ENCODE results near the gene MCM8. TPM values are rescaled to one million over a fixed set of nuclear protein-coding genes. Genes with fewer than 3 reads are reported as not detected.

MCM8 gene
- total and polyA plus RNA-seq, 4 donors: 2.0 to 7.2 (median 3.3) TPM

DNA sequence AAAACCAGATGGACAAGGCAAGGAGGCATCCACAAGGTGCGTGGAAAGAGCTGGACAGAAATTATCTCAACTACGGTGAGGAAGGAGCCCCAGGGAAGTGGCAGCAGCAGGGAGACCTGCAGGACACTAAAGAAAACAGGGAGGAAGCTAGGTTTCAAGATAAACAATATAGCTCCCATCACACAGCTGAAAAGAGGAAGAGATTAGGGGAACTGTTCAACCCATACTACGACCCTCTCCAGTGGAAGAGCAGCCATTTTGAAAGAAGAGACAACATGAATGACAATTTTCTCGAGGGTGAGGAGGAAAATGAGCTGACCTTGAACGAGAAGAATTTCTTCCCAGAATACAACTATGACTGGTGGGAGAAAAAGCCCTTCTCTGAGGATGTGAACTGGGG lies 27.0 kb upstream of the MCM8 start:
- H3K9me3 ChIP-seq (ENCODE audit: control insufficient read depth in 4 of 4, insufficient read depth in 3 of 4, low read length in 3 of 4): no peaks in the 10 kb centered on the region
- no peak overlapping the region for H3K4me3 ChIP-seq
- H3K9ac ChIP-seq (ENCODE audit: insufficient read depth in 1 of 2, low read length in 2 of 2): no peak overlapping the region
- no peak overlapping the region for H3K27ac ChIP-seq (ENCODE audit: low read depth in 1 of 2, low read length in 1 of 2)
- H3K27me3 ChIP-seq (ENCODE audit: control insufficient read depth in 3 of 3, insufficient read depth in 3 of 3, low read length in 2 of 3): no peaks in the 10 kb centered on the region
- 55 to 64% methylated on average over 5 of the region's 5 CpGs for WGBS, 2 donors
- H3K4me1 ChIP-seq (ENCODE audit: control insufficient read depth in 5 of 5, insufficient read depth in 5 of 5, low read length in 5 of 5): no peaks in the 10 kb centered on the region
- no peaks in the 10 kb centered on the region for H3K36me3 ChIP-seq (ENCODE audit: control insufficient read depth in 4 of 4, insufficient read depth in 4 of 4, low read length in 4 of 4)
- no peak for ATAC-seq (ENCODE audit: insufficient read depth, low FRiP score)
- no peak for DNase-seq
- TF ChIP-seq, protein P1, sequence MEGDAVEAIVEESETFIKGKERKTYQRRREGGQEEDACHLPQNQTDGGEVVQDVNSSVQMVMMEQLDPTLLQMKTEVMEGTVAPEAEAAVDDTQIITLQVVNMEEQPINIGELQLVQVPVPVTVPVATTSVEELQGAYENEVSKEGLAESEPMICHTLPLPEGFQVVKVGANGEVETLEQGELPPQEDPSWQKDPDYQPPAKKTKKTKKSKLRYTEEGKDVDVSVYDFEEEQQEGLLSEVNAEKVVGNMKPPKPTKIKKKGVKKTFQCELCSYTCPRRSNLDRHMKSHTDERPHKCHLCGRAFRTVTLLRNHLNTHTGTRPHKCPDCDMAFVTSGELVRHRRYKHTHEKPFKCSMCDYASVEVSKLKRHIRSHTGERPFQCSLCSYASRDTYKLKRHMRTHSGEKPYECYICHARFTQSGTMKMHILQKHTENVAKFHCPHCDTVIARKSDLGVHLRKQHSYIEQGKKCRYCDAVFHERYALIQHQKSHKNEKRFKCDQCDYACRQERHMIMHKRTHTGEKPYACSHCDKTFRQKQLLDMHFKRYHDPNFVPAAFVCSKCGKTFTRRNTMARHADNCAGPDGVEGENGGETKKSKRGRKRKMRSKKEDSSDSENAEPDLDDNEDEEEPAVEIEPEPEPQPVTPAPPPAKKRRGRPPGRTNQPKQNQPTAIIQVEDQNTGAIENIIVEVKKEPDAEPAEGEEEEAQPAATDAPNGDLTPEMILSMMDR (IDR thresholded peaks at IDR 0.05; ENCODE audit: control extremely low read depth, extremely low read depth): no peak

DNA sequence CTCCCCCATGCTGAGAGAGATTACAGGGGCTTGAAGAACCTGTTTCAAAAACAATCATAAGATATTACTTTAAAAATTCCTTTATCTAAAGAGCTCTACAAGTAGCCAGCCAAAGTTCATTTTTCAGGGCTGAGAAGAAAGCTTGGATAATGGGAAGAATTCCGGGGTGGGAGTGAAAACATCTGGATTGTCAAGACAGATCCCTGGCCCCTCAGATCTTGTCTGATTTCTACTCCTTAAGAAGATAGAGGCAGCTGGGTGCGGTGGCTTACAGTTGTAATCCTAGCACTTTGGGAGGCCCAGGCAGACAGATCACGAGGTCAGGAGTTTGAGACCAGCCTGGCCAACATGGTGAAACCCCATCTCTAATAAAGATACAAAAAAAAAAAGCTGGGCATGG lies 24.9 kb upstream of the MCM8 start:
- ATAC-seq (ENCODE audit: insufficient read depth, low FRiP score) (no peak), DNase-seq (peak in 1 of 3 donors; percentile 28)
- H3K27ac ChIP-seq (ENCODE audit: low read depth in 1 of 2, low read length in 1 of 2): no peak overlapping the region
- H3K9ac ChIP-seq (ENCODE audit: insufficient read depth in 1 of 2, low read length in 2 of 2): no peak overlapping the region
- H3K4me3 ChIP-seq: no peak overlapping the region
- TF ChIP-seq, protein P1 (IDR thresholded peaks at IDR 0.05; ENCODE audit: control extremely low read depth, extremely low read depth): no peak
- H3K4me1 ChIP-seq (ENCODE audit: control insufficient read depth in 5 of 5, insufficient read depth in 5 of 5, low read length in 5 of 5): no peaks in the 10 kb centered on the region
- 58 to 66% methylated on average over 3 of the region's 3 CpGs for WGBS, 2 donors
- H3K36me3 ChIP-seq (ENCODE audit: control insufficient read depth in 4 of 4, insufficient read depth in 4 of 4, low read length in 4 of 4): no peaks in the 10 kb centered on the region
- H3K9me3 ChIP-seq (ENCODE audit: control insufficient read depth in 4 of 4, insufficient read depth in 3 of 4, low read length in 3 of 4): no peaks in the 10 kb centered on the region
- no peaks in the 10 kb centered on the region for H3K27me3 ChIP-seq (ENCODE audit: control insufficient read depth in 3 of 3, insufficient read depth in 3 of 3, low read length in 2 of 3)

DNA sequence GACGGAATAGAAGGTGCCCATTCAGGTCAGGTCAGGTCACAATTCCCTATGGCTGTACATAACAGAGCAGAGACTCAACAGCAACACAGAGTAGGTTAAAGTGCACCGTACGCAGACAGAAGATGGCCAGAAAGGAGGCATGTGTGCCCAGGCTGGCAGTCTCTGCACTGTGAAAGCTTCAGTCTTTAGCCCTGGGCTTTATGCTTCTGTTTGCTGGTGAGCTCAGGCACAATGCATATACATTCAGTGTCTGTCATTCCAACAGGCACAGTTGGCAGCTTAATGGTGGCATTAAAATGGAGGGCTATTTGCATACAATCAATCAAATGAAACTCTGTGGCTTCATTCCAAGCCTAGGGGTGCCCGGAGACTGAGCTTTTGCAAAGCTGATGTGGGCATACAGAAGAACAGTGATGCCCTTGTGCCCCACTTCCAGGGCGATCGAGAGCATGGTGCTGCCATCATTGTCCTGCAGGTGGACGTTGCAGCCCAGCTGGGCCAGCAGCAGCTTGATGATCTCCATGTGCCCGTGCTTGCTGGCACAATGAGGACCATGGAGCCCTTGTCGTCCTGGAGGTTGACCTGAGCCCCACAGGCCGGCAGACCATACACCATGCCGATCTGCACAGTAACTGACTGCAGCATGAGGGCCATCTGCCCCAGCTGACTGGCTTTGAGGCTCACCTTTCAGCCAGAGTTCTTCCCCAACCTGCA lies 22.5 kb upstream of the MCM8 start:
- H3K36me3 ChIP-seq (ENCODE audit: control insufficient read depth in 4 of 4, insufficient read depth in 4 of 4, low read length in 4 of 4): no peaks in the 10 kb centered on the region
- no peak overlapping the region for H3K9ac ChIP-seq (ENCODE audit: insufficient read depth in 1 of 2, low read length in 2 of 2)
- no peak overlapping the region for H3K4me3 ChIP-seq
- H3K4me1 ChIP-seq (ENCODE audit: control insufficient read depth in 5 of 5, insufficient read depth in 5 of 5, low read length in 5 of 5): no peaks in the 10 kb centered on the region
- 80 to 81% methylated on average over 11 of the region's 11 CpGs for WGBS, 2 donors
- TF ChIP-seq, protein P1 (IDR thresholded peaks at IDR 0.05; ENCODE audit: control extremely low read depth, extremely low read depth): no peak
- no peaks in the 10 kb centered on the region for H3K27me3 ChIP-seq (ENCODE audit: control insufficient read depth in 3 of 3, insufficient read depth in 3 of 3, low read length in 2 of 3)
- DNase-seq (no peak), ATAC-seq (ENCODE audit: insufficient read depth, low FRiP score) (no peak)
- no peaks in the 10 kb centered on the region for H3K9me3 ChIP-seq (ENCODE audit: control insufficient read depth in 4 of 4, insufficient read depth in 3 of 4, low read length in 3 of 4)
- H3K27ac ChIP-seq (ENCODE audit: low read depth in 1 of 2, low read length in 1 of 2): no peak overlapping the region

Measured in lung (tissue), 12 donors.